CD14-positive monocyte (primary cell): ENCODE results near the gene CMTM3. TPM values are rescaled to one million over a fixed set of nuclear protein-coding genes. Genes with fewer than 3 reads are reported as not detected.
A peak's percentile ranks its signal among the peaks of the same experiment; 100 is the strongest.
"Not testable (repeated sequence)": the region's sequence is repeated elsewhere in the genome, so short reads cannot be mapped to it uniquely, and the experiment has no call there.

Source experiments
- DNase-seq, 3 donors: peaks; one replicate each; pipeline ENCODE4 v3.0.0-alpha.2; 2011 to 2022
- H2AFZ ChIP-seq: 2 replicates; pipeline ENCODE4 v1.6.0; 2012; ENCODE audit warnings: mild to moderate bottlenecking, low read depth, low read length, inconsistent platforms; ENCODE audit not compliant: insufficient read depth, poor library complexity, severe bottlenecking
- H3K27ac ChIP-seq, 2 donors: 1 replicate in 1 of 2; 2 replicates in 1 of 2; pipeline ENCODE4 v1.5.1; 2012 to 2013; ENCODE audit warnings: low read length in 2 of 2, control low read depth in 1 of 2, inconsistent platforms in 1 of 2, low read depth in 1 of 2, mild to moderate bottlenecking in 1 of 2
- H3K27me3 ChIP-seq, 2 donors: one replicate each; pipeline versions ENCODE4 v1.6.0 to v1.6.1; 2011 to 2013; ENCODE audit warnings: low read length in 2 of 2; ENCODE audit not compliant: control insufficient read depth in 2 of 2, insufficient read depth in 2 of 2
- H3K36me3 ChIP-seq, 2 donors: replicated peaks in 1 of 2; 1 replicate in 1 of 2; 2 replicates in 1 of 2; pipeline versions ENCODE4 v1.5.1 to v1.6.1; 2012 to 2013; ENCODE audit warnings: low read length in 2 of 2, control low read depth in 1 of 2, inconsistent platforms in 1 of 2, mild to moderate bottlenecking in 1 of 2; ENCODE audit not compliant: insufficient read depth in 2 of 2, control insufficient read depth in 1 of 2
- H3K4me1 ChIP-seq, 2 donors: 1 replicate in 1 of 2; 2 replicates in 1 of 2; pipeline versions ENCODE4 v1.5.1 to v1.6.1; 2012 to 2013; ENCODE audit warnings: low read length in 2 of 2, control low read depth in 1 of 2, inconsistent platforms in 1 of 2, mild to moderate bottlenecking in 1 of 2, moderate library complexity in 1 of 2; ENCODE audit not compliant: insufficient read depth in 2 of 2, control insufficient read depth in 1 of 2
- H3K4me2 ChIP-seq: replicated peaks from 2 replicates; pipeline ENCODE3; 2012; ENCODE audit warnings: low read length, moderate library complexity, mild to moderate bottlenecking; ENCODE audit not compliant: poor library complexity, severe bottlenecking; ENCODE audit errors: extremely low read depth
- H3K4me3 ChIP-seq, 3 experiments: fragments of 200-600 bp in 1 of 3; sonication (generic) in 1 of 3; replicated peaks in 1 of 3; 1 replicate in 2 of 3; 2 replicates in 1 of 3; pipeline ENCODE4 v1.5.1; 2011 to 2013; ENCODE audit warnings: low read length in 3 of 3, mild to moderate bottlenecking in 3 of 3, control low read depth in 2 of 3, low read depth in 2 of 3, inconsistent platforms in 1 of 3, moderate library complexity in 1 of 3
- H3K79me2 ChIP-seq: 2 replicates; pipeline ENCODE4 v1.6.0; 2012; ENCODE audit warnings: mild to moderate bottlenecking, control low read depth, inconsistent platforms, low read length, moderate library complexity; ENCODE audit not compliant: insufficient read depth
- H3K9ac ChIP-seq: 2 replicates; pipeline ENCODE4 v1.6.0; 2017; ENCODE audit warnings: low read length, mild to moderate bottlenecking; ENCODE audit not compliant: insufficient read depth, poor library complexity, severe bottlenecking
- H3K9me3 ChIP-seq, 2 donors: replicated peaks in 1 of 2; 1 replicate in 1 of 2; 2 replicates in 1 of 2; pipeline versions ENCODE4 v1.5.1 to v1.6.1; 2012 to 2013; ENCODE audit warnings: low read length in 2 of 2, control low read depth in 1 of 2; ENCODE audit not compliant: control insufficient read depth in 1 of 2, insufficient read depth in 1 of 2
- H4K20me1 ChIP-seq: 2 replicates; pipeline ENCODE4 v1.6.0; 2012; ENCODE audit warnings: mild to moderate bottlenecking, low read length, control low read depth, moderate library complexity; ENCODE audit not compliant: insufficient read depth
- H3K27ac Mint-ChIP-seq, 7 donors: one replicate each; pipeline ENCODE4 v1.8.0; 2020; ENCODE audit warnings: mild to moderate bottlenecking in 7 of 7, mixed read lengths in 7 of 7, moderate library complexity in 6 of 7, inconsistent platforms in 2 of 7
- H3K27me3 Mint-ChIP-seq, 3 donors: one replicate each; pipeline ENCODE4 v1.8.0; 2021 to 2022; ENCODE audit warnings: low read depth in 3 of 3, mild to moderate bottlenecking in 3 of 3, mixed read lengths in 3 of 3, moderate library complexity in 3 of 3, inconsistent platforms in 1 of 3
- H3K36me3 Mint-ChIP-seq, 2 donors: one replicate each; pipeline ENCODE4 v1.8.0; 2020; ENCODE audit warnings: mixed read lengths in 2 of 2, inconsistent platforms in 1 of 2, mild to moderate bottlenecking in 1 of 2
- H3K4me1 Mint-ChIP-seq: one replicate; pipeline ENCODE4 v1.8.0; 2020; ENCODE audit warnings: mild to moderate bottlenecking, mixed read lengths
- H3K4me3 Mint-ChIP-seq, 2 donors: one replicate each; pipeline ENCODE4 v1.8.0; 2020; ENCODE audit warnings: mild to moderate bottlenecking in 2 of 2, mixed read lengths in 2 of 2, moderate library complexity in 1 of 2
- H3K9me3 Mint-ChIP-seq, 7 donors: one replicate each; pipeline ENCODE4 v1.8.0; 2020 to 2022; ENCODE audit warnings: mixed read lengths in 7 of 7, mild to moderate bottlenecking in 6 of 7, moderate library complexity in 6 of 7, inconsistent platforms in 2 of 7
- WGBS: methylation state at CpG from one replicate; pipeline ENCODE4 v1.1.5; 2013; ENCODE audit warnings: missing lambda C conversion rate; ENCODE audit not compliant: insufficient coverage; 5-methylcytosine and 5-hydroxymethylcytosine counted together
- intact Hi-C, 2 donors: fragments of 100-400 bp; cut with micrococcal nuclease; formaldehyde crosslinking; loops; one replicate each; pipeline versions ENCODE4 v1.15.0 to v1.15.1; 2023
- polyA plus RNA-seq, 3 donors: library from polyadenylated mRNA; depleted of rRNA in 1 of 3; unstranded in 2 of 3; stranded (reverse) in 1 of 3; fragments of 300-500 nt in 2 of 3; fragments of >200 nt in 1 of 3; fragmentation: Illumina TruSeq in 2 of 3; gene quantifications; 1 replicate in 2 of 3; 2 replicates in 1 of 3; pipeline ENCODE4 v1.2.3, GENCODE V29; 2012 to 2021
- TF ChIP-seq, protein P1 (sequence below): fragments of 200-600 bp; IDR thresholded peaks from one replicate; pipeline ENCODE4 v1.8.0; 2022; ENCODE audit warnings: antibody characterized with exemption, mild to moderate bottlenecking

The CMTM3 gene
- polyA plus RNA-seq, 3 donors, result 125 to 131 (median 126) TPM

GRCh38 chr16:66609139-66609510, 4.6 kb downstream of the CMTM3 start:
- peaks cover 36 to 39% of the 10 kb centered on the region in 2 donors for H3K4me1 ChIP-seq
- H3K4me3 Mint-ChIP-seq, result no peak overlapping the region
- H4K20me1 ChIP-seq, result peaks cover 81% of the 10 kb centered on the region
- peaks cover 34% of the 10 kb centered on the region for H3K4me1 Mint-ChIP-seq
- no peak overlapping the region for H3K4me3 ChIP-seq
- no peaks in the 10 kb centered on the region for H3K27me3 ChIP-seq
- no peak overlapping the region for H3K27ac ChIP-seq
- H3K9me3 Mint-ChIP-seq, result no peaks in the 10 kb centered on the region
- peaks cover 57 to 68% of the 10 kb centered on the region in 2 donors for H3K36me3 ChIP-seq
- no peak for DNase-seq
- intact Hi-C loops, result loop anchor here (5.0 to 10.0 kb wide), 2 partner anchors 202 to 256 kb away; no protein-coding TSS in a partner anchor
- H3K27ac Mint-ChIP-seq, result peak overlapping the region in 1 of 7 donors; percentile 57
- no peak overlapping the region for H3K4me2 ChIP-seq
- TF ChIP-seq, protein P1, sequence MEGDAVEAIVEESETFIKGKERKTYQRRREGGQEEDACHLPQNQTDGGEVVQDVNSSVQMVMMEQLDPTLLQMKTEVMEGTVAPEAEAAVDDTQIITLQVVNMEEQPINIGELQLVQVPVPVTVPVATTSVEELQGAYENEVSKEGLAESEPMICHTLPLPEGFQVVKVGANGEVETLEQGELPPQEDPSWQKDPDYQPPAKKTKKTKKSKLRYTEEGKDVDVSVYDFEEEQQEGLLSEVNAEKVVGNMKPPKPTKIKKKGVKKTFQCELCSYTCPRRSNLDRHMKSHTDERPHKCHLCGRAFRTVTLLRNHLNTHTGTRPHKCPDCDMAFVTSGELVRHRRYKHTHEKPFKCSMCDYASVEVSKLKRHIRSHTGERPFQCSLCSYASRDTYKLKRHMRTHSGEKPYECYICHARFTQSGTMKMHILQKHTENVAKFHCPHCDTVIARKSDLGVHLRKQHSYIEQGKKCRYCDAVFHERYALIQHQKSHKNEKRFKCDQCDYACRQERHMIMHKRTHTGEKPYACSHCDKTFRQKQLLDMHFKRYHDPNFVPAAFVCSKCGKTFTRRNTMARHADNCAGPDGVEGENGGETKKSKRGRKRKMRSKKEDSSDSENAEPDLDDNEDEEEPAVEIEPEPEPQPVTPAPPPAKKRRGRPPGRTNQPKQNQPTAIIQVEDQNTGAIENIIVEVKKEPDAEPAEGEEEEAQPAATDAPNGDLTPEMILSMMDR, result no peak
- H3K79me2 ChIP-seq, result peaks cover 53% of the 10 kb centered on the region
- no peak overlapping the region for H2AFZ ChIP-seq
- peaks cover 1 to 3% (median 1%) of the 10 kb centered on the region in 3 donors for H3K27me3 Mint-ChIP-seq
- no peaks in the 10 kb centered on the region for H3K9me3 ChIP-seq
- peaks cover 57 to 66% of the 10 kb centered on the region in 2 donors for H3K36me3 Mint-ChIP-seq
- WGBS, result 94% methylated on average over 10 of the region's 12 CpGs
- no peak overlapping the region for H3K9ac ChIP-seq

GRCh38 chr16:66610111-66610820, 5.8 kb downstream of the CMTM3 start:
- intact Hi-C loops, result no loop called here
- no peak overlapping the region for H2AFZ ChIP-seq
- 95% methylated on average over 12 of the region's 14 CpGs for WGBS
- H3K9me3 ChIP-seq, result no peaks in the 10 kb centered on the region
- peaks cover 34 to 38% of the 10 kb centered on the region in 2 donors for H3K4me1 ChIP-seq
- H3K27me3 ChIP-seq, result no peaks in the 10 kb centered on the region
- peaks cover 92% of the 10 kb centered on the region for H4K20me1 ChIP-seq
- Mint-ChIP-seq H3K27me3 (peaks cover 1 to 3% (median 1%) of the 10 kb centered on the region in 3 donors), H3K9me3 (no peaks in the 10 kb centered on the region), H3K4me3 (no peak overlapping the region), H3K36me3 (peaks cover 68 to 78% of the 10 kb centered on the region in 2 donors), H3K4me1 (peaks cover 33% of the 10 kb centered on the region), H3K27ac (peak overlapping the region in 1 of 7 donors; percentile 18)
- no peak for DNase-seq
- TF ChIP-seq, protein P1, result no peak
- H3K9ac ChIP-seq, result no peak overlapping the region
- peaks cover 50% of the 10 kb centered on the region for H3K79me2 ChIP-seq
- H3K36me3 ChIP-seq, result peaks cover 67 to 80% of the 10 kb centered on the region in 2 donors
- no peak overlapping the region for H3K4me3 ChIP-seq
- no peak overlapping the region for H3K4me2 ChIP-seq
- H3K27ac ChIP-seq, result no peak overlapping the region

GRCh38 chr16:66611911-66612310, 7.4 kb downstream of the CMTM3 start:
- Histone ChIP-seq H4K20me1 (peaks cover 96% of the 10 kb centered on the region), H3K4me1 (peaks cover 27 to 32% of the 10 kb centered on the region in 2 donors), H3K36me3 (peaks cover 67 to 90% of the 10 kb centered on the region in 2 donors), H3K79me2 (peaks cover 34% of the 10 kb centered on the region)
- WGBS, result no CpG with 5 or more reads among the region's 8 CpGs
- H2AFZ ChIP-seq, H3K27me3 ChIP-seq, H3K9me3 ChIP-seq, H3K4me3 Mint-ChIP-seq, DNase-seq, H3K4me3 ChIP-seq, H3K27me3 Mint-ChIP-seq, H3K27ac ChIP-seq, H3K4me2 ChIP-seq, H3K9me3 Mint-ChIP-seq, H3K9ac ChIP-seq, intact Hi-C loops: not testable (repeated sequence)
- H3K36me3 Mint-ChIP-seq, result peaks cover 69 to 82% of the 10 kb centered on the region in 2 donors
- H3K4me1 Mint-ChIP-seq, result peaks cover 37% of the 10 kb centered on the region
- H3K27ac Mint-ChIP-seq, result peak overlapping the region in 1 of 7 donors; percentile 46
